Mesodermal cell (in vitro differentiated cells): ENCODE results near the gene PTPRE.

Experiments
- H3K27ac ChIP-seq: 2 replicates; pipeline ENCODE4 v1.7.0; 2013; ENCODE audit warnings: mild to moderate bottlenecking, low read depth, low read length, moderate library complexity; ENCODE audit not compliant: severe bottlenecking
- H3K36me3 ChIP-seq: 2 replicates; pipeline ENCODE4 v1.7.1; 2013; ENCODE audit warnings: mild to moderate bottlenecking, low read length, moderate library complexity; ENCODE audit not compliant: control insufficient read depth, insufficient read depth
- H3K4me1 ChIP-seq: one replicate; pipeline ENCODE4 v1.7.1; 2013; ENCODE audit warnings: mild to moderate bottlenecking, low read length; ENCODE audit not compliant: insufficient read depth, control insufficient read depth, poor library complexity, severe bottlenecking
- H3K4me3 ChIP-seq: 2 replicates; pipeline ENCODE4 v1.7.0; 2013; ENCODE audit warnings: low read length, control low read depth, mild to moderate bottlenecking; ENCODE audit not compliant: insufficient read depth, poor library complexity, severe bottlenecking; ENCODE audit errors: extremely low read depth
- H3K9me3 ChIP-seq: 2 replicates; pipeline ENCODE4 v1.7.1; 2013; ENCODE audit warnings: mild to moderate bottlenecking, low read length, moderate library complexity; ENCODE audit not compliant: control insufficient read depth
- WGBS, 2 experiments: methylation state at CpG; one replicate each; pipeline ENCODE4 v1.1.5; 2013; ENCODE audit warnings: missing lambda C conversion rate in 2 of 2; ENCODE audit not compliant: insufficient coverage in 2 of 2; 5-methylcytosine and 5-hydroxymethylcytosine counted together

PTPRE gene

DNA sequence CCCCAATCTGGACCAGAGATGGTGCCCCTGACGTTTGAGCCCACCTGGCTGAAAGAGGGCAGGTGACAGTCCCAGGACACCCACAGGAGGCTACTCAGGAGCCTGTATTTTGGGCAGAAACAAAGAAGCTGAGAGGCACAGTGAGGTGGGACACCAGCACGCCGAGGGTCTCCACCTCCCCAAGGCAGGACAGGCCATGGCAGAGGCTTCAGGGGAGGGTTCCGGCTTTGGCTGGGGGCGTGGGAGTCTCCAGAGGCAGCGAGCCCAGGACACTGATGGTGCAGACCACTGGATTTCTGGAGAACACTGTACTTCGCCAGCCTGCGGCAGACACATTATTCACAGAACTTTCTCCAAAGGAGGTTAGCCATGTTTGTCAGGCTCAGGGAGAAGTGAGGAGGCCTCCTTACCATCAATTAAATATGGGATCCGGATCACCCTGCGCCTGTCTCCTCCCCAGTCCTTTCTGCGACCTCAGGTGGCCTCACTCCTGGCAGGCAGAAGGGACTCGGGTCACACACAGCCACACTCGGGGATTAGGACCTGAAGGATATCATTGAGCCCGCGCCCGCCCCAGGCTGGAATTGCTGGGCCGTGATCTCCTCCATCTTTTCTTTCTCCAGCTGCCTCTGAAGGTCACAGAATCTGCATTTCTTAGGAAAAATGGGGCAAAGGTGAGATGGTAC lies 121.1 kb downstream of the PTPRE start:
- Histone ChIP-seq H3K36me3 (no peaks in the 10 kb centered on the region), H3K4me3 (no peak overlapping the region), H3K9me3 (no peaks in the 10 kb centered on the region), H3K4me1 (peaks cover 15% of the 10 kb centered on the region), H3K27ac (no peak overlapping the region)
- WGBS, 2 experiments: 80 to 95% methylated on average over 13 of the region's 17 CpGs

DNA sequence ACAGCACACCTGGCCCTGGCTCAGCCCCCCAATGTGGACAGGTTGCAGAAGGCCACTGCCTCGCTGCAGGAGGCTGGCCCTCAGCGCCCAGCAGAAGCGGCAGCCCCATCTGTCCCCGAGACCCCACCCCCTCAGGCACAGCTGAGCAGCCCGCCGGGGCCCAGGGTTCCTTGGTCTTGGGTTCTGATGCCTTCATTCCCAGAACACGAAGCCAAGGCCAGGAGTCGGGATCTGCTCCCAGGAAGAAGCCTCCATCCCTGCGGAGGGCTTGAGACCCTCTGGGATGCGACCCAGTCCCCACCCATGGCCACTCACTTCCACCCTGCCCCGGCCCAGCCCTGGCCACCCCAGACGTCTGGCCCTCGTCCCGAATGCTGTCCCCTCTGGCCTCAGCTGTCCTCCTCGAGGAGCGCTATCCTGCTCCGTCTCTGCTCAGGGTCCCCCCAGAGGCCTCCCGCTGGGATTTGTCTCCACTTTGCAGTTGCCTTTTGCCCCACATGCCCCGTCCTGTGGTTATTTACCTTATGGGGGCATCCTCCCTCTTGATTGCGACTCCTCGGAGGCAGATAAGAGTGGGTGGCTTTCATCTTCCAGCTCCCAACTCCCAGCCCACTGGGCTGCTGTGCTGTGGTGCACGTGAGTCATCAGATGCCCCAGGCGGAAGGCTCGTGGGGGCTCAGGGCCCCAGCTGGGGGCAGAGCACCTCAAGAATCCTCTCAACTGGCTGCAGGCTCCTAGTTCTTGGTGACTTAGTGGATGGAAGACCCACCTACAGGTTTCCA lies 121.8 kb downstream of the PTPRE start:
- WGBS, 2 experiments: 92% methylated on average over 19 to 20 of the region's 24 CpGs
- no peak overlapping the region for H3K27ac ChIP-seq
- no peaks in the 10 kb centered on the region for H3K9me3 ChIP-seq
- H3K4me1 ChIP-seq: peaks cover 15% of the 10 kb centered on the region
- no peaks in the 10 kb centered on the region for H3K36me3 ChIP-seq
- no peak overlapping the region for H3K4me3 ChIP-seq

DNA sequence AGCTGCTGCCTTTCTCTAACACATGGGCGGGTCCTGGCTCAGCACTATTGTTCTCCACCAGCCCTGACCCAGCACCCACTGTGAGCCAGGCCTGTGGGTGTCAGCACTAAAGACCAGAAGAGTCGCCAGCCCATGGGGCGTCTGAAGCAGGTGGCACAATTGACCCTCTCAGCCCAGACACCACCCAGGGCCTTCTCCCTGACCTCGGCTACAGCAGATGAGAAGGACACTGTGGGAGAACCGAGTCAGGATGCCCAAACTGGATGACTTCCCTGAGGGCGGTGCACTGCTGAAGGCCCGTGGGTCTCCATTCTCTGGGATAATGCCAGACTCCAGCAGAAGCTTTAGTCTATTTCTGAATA lies 122.4 kb downstream of the PTPRE start:
- 94% methylated on average over 6 of the region's 7 CpGs for WGBS, 2 experiments
- Histone ChIP-seq H3K9me3 (no peaks in the 10 kb centered on the region), H3K4me1 (peaks cover 15% of the 10 kb centered on the region), H3K4me3 (no peak overlapping the region), H3K36me3 (no peaks in the 10 kb centered on the region), H3K27ac (no peak overlapping the region)

DNA sequence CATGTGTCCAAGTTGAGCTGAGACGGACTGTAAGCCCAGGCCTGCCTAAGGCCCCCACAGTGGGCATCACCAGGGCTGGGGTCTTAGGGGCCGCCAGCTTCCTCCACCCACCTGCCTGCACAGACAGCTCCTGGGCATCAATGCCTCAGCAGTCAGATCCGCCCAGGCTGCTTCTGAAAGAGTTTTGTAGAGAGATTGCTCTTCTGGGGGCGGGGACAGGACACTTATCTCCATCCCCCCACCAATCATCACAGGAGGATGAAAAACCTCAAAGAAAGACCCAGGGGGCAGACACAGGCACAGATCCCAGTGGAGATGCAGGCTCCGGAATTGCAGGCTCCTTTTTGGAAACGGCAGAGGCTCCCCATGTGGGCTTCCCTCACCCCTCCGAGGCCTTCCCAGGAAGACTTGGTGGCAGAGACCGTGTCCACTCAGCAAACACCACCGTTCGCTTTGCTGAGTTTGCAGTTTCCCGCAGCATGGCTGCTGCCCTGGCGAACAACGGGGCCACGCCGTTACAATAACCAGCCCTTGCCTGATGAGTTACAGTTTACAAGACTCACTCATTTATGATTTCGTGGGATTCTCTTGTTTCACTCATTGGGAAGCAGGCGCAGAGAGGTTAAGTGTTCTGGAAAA lies 122.9 kb downstream of the PTPRE start:
- Histone ChIP-seq H3K4me3 (no peak overlapping the region), H3K4me1 (peaks cover 15% of the 10 kb centered on the region), H3K27ac (no peak overlapping the region), H3K9me3 (no peaks in the 10 kb centered on the region), H3K36me3 (no peaks in the 10 kb centered on the region)
- WGBS, 2 experiments: 92% methylated on average over 12 to 14 of the region's 17 CpGs

DNA sequence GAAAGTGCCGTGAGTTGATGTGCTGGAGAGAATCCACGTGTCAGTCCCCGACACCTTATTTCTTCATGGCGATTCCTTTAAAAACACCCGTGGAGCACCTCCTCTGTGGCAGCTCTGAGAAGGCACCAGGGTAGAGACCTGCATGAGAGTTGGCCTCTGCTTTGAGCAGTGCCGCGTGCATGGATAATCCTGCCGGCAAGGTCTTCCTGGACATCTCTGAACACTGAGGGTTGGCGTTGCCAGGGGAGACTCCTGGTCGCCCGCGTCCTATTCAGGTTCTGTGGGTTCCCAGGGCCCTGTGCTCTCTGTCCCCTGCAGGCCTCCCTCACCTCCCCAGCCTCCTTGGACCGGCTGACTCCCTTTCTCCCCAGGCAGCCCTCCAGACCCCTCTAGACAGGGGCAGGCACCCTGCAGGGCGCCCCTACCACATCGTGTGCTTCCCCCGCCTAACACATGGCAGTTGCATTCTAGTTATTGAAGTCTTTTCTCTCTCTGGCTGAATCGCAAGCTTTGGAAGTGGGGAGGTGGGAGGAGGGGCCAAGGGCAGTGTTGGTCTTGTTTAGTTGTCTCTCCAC lies 123.7 kb downstream of the PTPRE start:
- no peaks in the 10 kb centered on the region for H3K36me3 ChIP-seq
- H3K4me1 ChIP-seq: peaks cover 15% of the 10 kb centered on the region
- 94 to 95% methylated on average over 12 to 13 of the region's 17 CpGs for WGBS, 2 experiments
- H3K9me3 ChIP-seq: no peaks in the 10 kb centered on the region
- no peak overlapping the region for H3K27ac ChIP-seq
- H3K4me3 ChIP-seq: no peak overlapping the region

DNA sequence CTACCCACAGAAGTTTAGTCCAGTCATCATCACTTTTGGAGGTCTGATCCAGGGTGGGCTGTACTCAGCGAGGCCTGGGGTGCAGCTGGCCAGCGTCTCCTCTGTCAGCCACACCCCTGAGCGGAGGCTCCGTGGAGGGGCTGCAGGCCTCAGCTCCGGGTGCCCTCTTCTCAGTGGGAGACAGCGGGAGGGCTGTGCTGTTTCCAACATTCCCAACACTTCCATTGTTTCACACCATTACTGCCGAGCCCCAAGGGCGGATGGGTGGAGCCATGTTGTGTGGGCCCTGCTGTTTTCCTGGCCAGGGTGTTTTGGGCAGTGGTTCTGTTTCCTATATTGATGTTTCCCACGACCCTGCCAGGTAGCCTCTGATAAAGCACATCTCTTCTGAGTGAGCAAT lies 124.3 kb downstream of the PTPRE start:
- no peaks in the 10 kb centered on the region for H3K36me3 ChIP-seq
- WGBS, 2 experiments: 82 to 91% methylated on average over 3 to 6 of the region's 9 CpGs
- peaks cover 15% of the 10 kb centered on the region for H3K4me1 ChIP-seq
- no peaks in the 10 kb centered on the region for H3K9me3 ChIP-seq
- H3K4me3 ChIP-seq: no peak overlapping the region
- H3K27ac ChIP-seq: no peak overlapping the region

DNA sequence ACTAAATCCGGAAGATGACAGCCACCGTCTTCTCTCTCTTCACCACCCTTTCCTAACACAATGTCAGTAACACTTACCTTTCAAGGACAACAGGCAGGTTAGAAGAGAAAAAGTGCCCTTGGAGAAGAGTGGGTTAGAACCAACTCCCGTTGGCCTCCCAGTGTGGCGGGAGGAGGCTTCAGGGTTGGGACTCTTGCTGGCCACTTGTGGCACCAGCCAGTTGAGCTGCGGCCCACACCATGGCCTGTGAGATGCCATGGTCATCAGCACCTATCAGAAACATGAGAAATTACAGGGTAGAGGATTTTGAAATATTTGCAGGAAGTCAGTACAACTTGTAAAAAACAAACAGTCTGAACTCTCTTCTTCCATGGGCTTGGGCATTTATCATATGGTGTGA lies 125.6 kb downstream of the PTPRE start:
- 93 to 100% methylated on average over 1 to 3 of the region's 5 CpGs for WGBS, 2 experiments
- Histone ChIP-seq H3K9me3 (no peaks in the 10 kb centered on the region), H3K4me3 (no peak overlapping the region), H3K27ac (no peak overlapping the region), H3K36me3 (no peaks in the 10 kb centered on the region), H3K4me1 (peaks cover 10% of the 10 kb centered on the region)

DNA sequence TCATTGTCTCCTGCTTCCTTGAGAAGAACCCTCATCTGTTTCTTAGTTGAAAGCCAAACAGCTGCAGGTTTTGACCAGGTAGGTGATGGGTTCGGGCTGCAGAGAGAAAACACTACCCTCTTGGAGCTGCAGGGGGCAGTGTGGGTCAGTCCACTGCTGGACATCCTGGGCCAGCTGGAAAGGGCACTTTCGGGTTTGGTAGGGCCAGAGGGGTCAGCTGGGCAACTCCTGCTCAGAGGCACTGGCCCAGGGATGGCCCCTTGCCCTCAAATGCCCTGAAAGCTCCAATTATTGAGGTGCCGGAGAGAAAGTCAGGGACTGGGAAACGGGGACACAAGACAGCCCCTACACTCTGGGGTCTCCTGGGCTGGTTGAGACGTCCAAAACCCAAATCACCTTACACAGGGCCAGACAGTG lies 128.7 kb downstream of the PTPRE start:
- no peaks in the 10 kb centered on the region for H3K4me1 ChIP-seq
- H3K27ac ChIP-seq: no peak overlapping the region
- no peaks in the 10 kb centered on the region for H3K36me3 ChIP-seq
- no peaks in the 10 kb centered on the region for H3K9me3 ChIP-seq
- WGBS, 2 experiments: 64 to 68% methylated on average over 3 to 5 of the region's 5 CpGs
- H3K4me3 ChIP-seq: no peak overlapping the region

DNA sequence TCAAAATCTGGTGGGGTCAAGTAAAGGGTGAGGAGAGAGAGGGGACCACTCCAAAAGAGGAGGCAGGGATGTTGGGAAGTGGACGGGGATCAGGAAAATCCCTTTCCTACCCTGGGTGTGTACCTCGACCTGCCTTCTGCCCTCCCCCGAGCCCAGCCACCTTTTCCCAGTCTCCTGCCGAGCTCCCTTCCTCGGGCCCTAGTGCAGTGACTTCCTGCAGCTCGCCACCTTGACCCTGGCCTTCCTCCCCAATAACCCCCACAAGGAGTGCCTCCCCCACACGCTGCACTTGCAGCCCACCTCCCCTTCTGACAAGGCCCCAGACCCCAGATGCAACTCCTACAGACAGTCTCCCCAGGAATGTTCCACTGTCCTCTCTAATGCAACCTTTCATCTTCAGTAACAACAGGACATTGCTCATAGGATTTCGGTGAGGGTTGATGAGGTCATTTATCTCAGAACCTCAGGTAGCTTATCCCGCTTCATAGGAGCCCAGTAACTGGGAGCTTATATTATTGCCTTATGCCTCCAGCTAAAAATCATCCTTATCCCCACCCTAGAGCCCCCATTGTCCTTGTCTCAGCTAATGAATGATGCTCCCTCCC lies 129.2 kb downstream of the PTPRE start:
- H3K27ac ChIP-seq: no peak overlapping the region
- H3K4me3 ChIP-seq: no peak overlapping the region
- WGBS, 2 experiments: 72 to 84% methylated on average over 8 of the region's 9 CpGs
- H3K36me3 ChIP-seq: no peaks in the 10 kb centered on the region
- no peaks in the 10 kb centered on the region for H3K9me3 ChIP-seq
- H3K4me1 ChIP-seq: no peaks in the 10 kb centered on the region

DNA sequence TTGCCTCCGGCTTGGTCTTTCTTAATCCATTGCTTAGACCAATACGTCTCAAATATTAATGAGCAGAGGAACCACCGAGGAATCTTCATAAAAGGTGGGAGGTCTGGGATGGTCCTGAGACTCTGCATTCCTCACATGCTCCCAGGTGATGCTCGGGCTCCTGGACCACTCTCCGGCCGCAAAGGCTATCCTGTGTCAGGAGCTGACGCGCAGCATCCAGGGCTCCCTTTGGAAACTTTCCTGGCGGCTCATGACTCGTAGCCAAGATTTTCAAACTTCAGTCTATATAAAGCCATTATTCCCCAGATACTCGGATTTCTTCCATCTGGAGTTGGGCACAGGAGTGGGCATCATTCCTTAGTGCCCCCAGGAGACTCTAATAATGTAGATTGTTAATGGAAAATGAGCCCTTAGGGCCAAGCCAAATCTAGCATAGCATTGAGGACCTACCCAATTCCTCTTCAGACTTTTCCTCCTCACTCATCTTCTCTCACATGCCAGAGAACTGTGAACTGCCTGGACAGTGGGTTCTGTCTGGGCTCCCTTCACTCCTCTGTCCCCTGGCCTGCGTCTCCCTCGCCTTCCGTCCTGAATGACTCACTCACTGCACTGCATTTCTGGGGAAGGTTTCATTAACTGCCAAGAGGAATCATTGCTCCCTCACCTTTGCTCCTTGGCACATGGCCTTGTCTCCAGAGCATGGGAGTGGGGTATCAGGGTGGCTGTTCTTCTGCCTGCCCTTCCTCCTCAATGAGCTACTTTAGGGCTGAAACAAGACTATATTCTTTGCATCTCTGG lies 130.0 kb downstream of the PTPRE start:
- Histone ChIP-seq H3K4me1 (no peaks in the 10 kb centered on the region), H3K36me3 (no peaks in the 10 kb centered on the region), H3K4me3 (no peak overlapping the region), H3K27ac (no peak overlapping the region), H3K9me3 (no peaks in the 10 kb centered on the region)
- 88 to 92% methylated on average over 8 to 11 of the region's 14 CpGs for WGBS, 2 experiments
